Raji (cell line): ENCODE results near the gene VGLL3.

ENCODE experiments used
- POLR2A ChIP-seq: IDR thresholded peaks from 2 replicates; pipeline ENCODE4 v1.6.1; 2011; ENCODE audit warnings: low read depth, low read length, control low read depth; ENCODE audit not compliant: insufficient read depth

Gene VGLL3

GRCh38 chr3:86995537-86995936 lies 4.6 kb upstream of the VGLL3 start:
- no peak for TF ChIP-seq POLR2A

GRCh38 chr3:86993704-86994103 lies 2.8 kb upstream of the VGLL3 start:
- no peak for TF ChIP-seq POLR2A

GRCh38 chr3:86991840-86992435 lies 989 bp upstream of the VGLL3 start:
- TF ChIP-seq POLR2A = no peak

GRCh38 chr3:86991482-86991815 lies 500 bp upstream of the VGLL3 start:
- no peak for TF ChIP-seq POLR2A

GRCh38 chr3:86990012-86990733 lies 776 bp downstream of the VGLL3 start:
- no peak for TF ChIP-seq POLR2A

- no peak for TF ChIP-seq POLR2A
These were observed 1.3 kb downstream of the VGLL3 start for GRCh38 chr3:86989611-86990010.

GRCh38 chr3:86989006-86989405 lies 1.9 kb downstream of the VGLL3 start:
- no peak for TF ChIP-seq POLR2A

GRCh38 chr3:86988235-86988634 lies 2.7 kb downstream of the VGLL3 start:
- no peak for TF ChIP-seq POLR2A

- TF ChIP-seq POLR2A = no peak
These were observed 3.6 kb downstream of the VGLL3 start for GRCh38 chr3:86987421-86987715.

- TF ChIP-seq POLR2A = no peak
These were observed 4.1 kb downstream of the VGLL3 start for GRCh38 chr3:86986671-86987420.

- no peak for TF ChIP-seq POLR2A
These were observed 5.6 kb downstream of the VGLL3 start for GRCh38 chr3:86985181-86985826.

GRCh38 chr3:86984271-86984670 lies 6.7 kb downstream of the VGLL3 start:
- no peak for TF ChIP-seq POLR2A

- TF ChIP-seq POLR2A = no peak
These were observed 8.1 kb downstream of the VGLL3 start for GRCh38 chr3:86982883-86983282.

GRCh38 chr3:86978111-86978551 lies 12.8 kb downstream of the VGLL3 start:
- no peak for TF ChIP-seq POLR2A

GRCh38 chr3:86976219-86976618 lies 14.7 kb downstream of the VGLL3 start:
- TF ChIP-seq POLR2A = no peak

- no peak for TF ChIP-seq POLR2A
These were observed 17.5 kb downstream of the VGLL3 start for GRCh38 chr3:86973440-86973839.
